DND-41 (cell line): ENCODE results near the gene VPS35L.

ENCODE experiments used
- CTCF ChIP-seq: IDR thresholded peaks from 2 replicates; pipeline ENCODE4 v1.5.1; 2012; ENCODE audit warnings: borderline replicate concordance, low read length, moderate library complexity, mild to moderate bottlenecking; ENCODE audit not compliant: poor library complexity, severe bottlenecking; ENCODE audit errors: extremely low read depth
- EZH2 ChIP-seq: IDR thresholded peaks from 3 replicates; pipeline ENCODE4 v1.6.1; 2012; ENCODE audit warnings: borderline replicate concordance, low read depth, mild to moderate bottlenecking, moderate library complexity, low read length, inconsistent platforms; ENCODE audit not compliant: severe bottlenecking

DNA sequence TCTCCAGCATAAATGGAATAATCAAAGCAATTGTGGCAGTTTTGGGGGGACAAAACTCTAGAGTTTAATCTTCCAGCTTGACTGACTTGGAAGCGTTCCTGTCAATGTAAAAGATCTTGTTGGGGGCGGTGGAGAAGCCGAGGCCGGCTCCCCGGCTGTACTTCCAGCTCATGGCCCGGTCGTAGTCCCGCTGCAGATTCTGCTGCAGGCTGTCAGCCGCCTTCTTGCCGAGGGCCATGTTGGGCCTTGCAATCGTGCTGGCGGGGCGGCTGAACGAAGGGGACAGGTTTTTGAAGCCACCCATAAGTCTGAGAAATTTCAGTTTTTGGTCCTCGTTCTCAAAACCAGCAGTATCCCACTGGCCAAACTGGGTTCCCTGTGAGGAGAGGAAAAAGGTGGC lies 151.3 kb downstream of the VPS35L start:
- TF ChIP-seq CTCF (no peak), EZH2 (no peak)
